HL-60 (cell line): ENCODE results near the gene OVCH2.

Source experiments
- CTCF ChIP-seq: IDR thresholded peaks from one replicate; pipeline ENCODE4 v1.5.1; 2011; ENCODE audit warnings: low read length, control low read depth, inconsistent platforms; ENCODE audit not compliant: insufficient read depth
- REST ChIP-seq: IDR thresholded peaks from 2 replicates; pipeline ENCODE4 v1.6.1; 2012; ENCODE audit warnings: low read depth; ENCODE audit not compliant: insufficient replicate concordance

GRCh38 chr11:7668464-7668863 is 37.8 kb downstream of the OVCH2 start:
- no peak for TF ChIP-seq CTCF
- no peak for TF ChIP-seq REST
